GM12865 (cell line): Measurements from ENCODE around the gene DDIT4.

Source experiments
- DNase-seq: peaks from one replicate; pipeline ENCODE4 v3.0.0; 2010; ENCODE audit warnings: low read depth
- H3K4me3 ChIP-seq: 2 replicates; pipeline ENCODE4 v1.5.1; 2011; ENCODE audit warnings: mild to moderate bottlenecking, low read depth, low read length, control low read depth
- CTCF ChIP-seq: IDR thresholded peaks from 2 replicates; pipeline ENCODE4 v1.5.1; 2011; ENCODE audit warnings: low read length, control low read depth, low read depth, inconsistent platforms; ENCODE audit not compliant: insufficient read depth; ENCODE audit errors: missing control alignments

Gene DDIT4

GRCh38 chr10:72316386-72316700 is 42.6 kb downstream of the DDIT4 start:
- no peak overlapping the region for H3K4me3 ChIP-seq
- no peak for TF ChIP-seq CTCF
- DNase-seq, result no peak

GRCh38 chr10:72316748-72317435 is 43.2 kb downstream of the DDIT4 start:
- no peak overlapping the region for H3K4me3 ChIP-seq
- DNase-seq, result no peak
- no peak for TF ChIP-seq CTCF

- H3K4me3 ChIP-seq, result peak overlapping the region; percentile 72
- no peak for TF ChIP-seq CTCF
- DNase-seq, result no peak
Measured at GRCh38 chr10:72318418-72319262, 44.9 kb downstream of the DDIT4 start.

GRCh38 chr10:72319416-72320254 is 45.9 kb downstream of the DDIT4 start:
- DNase-seq, result peak; percentile 96
- TF ChIP-seq CTCF, result peak; percentile 11
- peak overlapping the region; percentile 72 for H3K4me3 ChIP-seq

- no peak for TF ChIP-seq CTCF
- peak overlapping the region; percentile 72 for H3K4me3 ChIP-seq
Measured at GRCh38 chr10:72320676-72321247, 47.0 kb downstream of the DDIT4 start.

GRCh38 chr10:72321248-72322029 is 47.7 kb downstream of the DDIT4 start:
- no peak for DNase-seq
- no peak for TF ChIP-seq CTCF
- peak overlapping the region; percentile 72 for H3K4me3 ChIP-seq

More at GRCh38 chr10:72320676-72321247, 47.0 kb downstream of the DDIT4 start:
- DNase-seq, result peak; percentile 96
